Measurements from ENCODE around the gene C16orf86. TPM values are rescaled to one million over a fixed set of nuclear protein-coding genes. Genes with fewer than 3 reads are reported as not detected.

Gene C16orf86
- total RNA-seq, 1 experiment from 2014 or later: 0.79 TPM

GRCh38 chr16:67707790-67708189, 41.2 kb downstream of the C16orf86 start:
- Histone ChIP-seq H3K9me3 (ENCODE audit: control insufficient read depth in 1 of 2, insufficient read depth in 1 of 2, low read depth in 1 of 2, low read length in 2 of 2) (no peaks in the 10 kb centered on the region), H4K20me1 (ENCODE audit: insufficient read depth) (0 out of 2 replicates have a peak, but pooled peaks cover 3% of the 10 kb centered on the region), H3K79me2 (ENCODE audit: insufficient read depth, low read length) (peaks cover 61% of the 10 kb centered on the region), H3K4me1 (ENCODE audit: control insufficient read depth in 1 of 2, insufficient read depth in 2 of 2, low read length in 2 of 2) (no peaks in the 10 kb centered on the region), H3K9me2 (ENCODE audit: insufficient read depth) (no peaks in the 10 kb centered on the region), H3K27me3 (ENCODE audit: insufficient read depth, low read length) (no peaks in the 10 kb centered on the region), H3K27ac (ENCODE audit: low read depth, low read length) (no peak overlapping the region), H2AFZ (ENCODE audit: low read depth, low read length, poor library complexity, severe bottlenecking) (no peak overlapping the region), H3K36me3 (ENCODE audit: control insufficient read depth in 1 of 2, insufficient read depth in 2 of 2, low read length in 2 of 2) (no peaks in the 10 kb centered on the region), H3K9ac (ENCODE audit: low read length) (no peak overlapping the region), H3K4me2 (ENCODE audit: low read length) (no peak overlapping the region), H3K4me3 (replicated peaks in 1 of 2; ENCODE audit: low read depth in 1 of 2, low read length in 2 of 2) (no peak overlapping the region)
- ChIA-PET POLR2A (no interaction called here), RAD21 (ENCODE audit: low non-redundant PET in 1 of 2, low total read pairs in 2 of 2, uncharacterized antibody in 2 of 2, unreplicated experiment in 2 of 2) (no interaction called here), CTCF (no interaction called here)
- ATAC-seq (no peak), DNase-seq (ENCODE audit: low read depth, low spot score) (no peak)
- no TSS peak for BruUV-seq (replicated peaks)
- intact Hi-C loops (cut with micrococcal nuclease): no loop called here
- TF ChIP-seq POLR2A (IDR thresholded peaks at IDR 0.05; ENCODE audit: borderline replicate concordance, extremely low read depth, insufficient read depth, insufficient read length): no peak
- no peak for TF ChIP-seq ZNF274 (IDR thresholded peaks at IDR 0.05; ENCODE audit: low read depth, low read length)

GRCh38 chr16:67708368-67708771, 41.8 kb downstream of the C16orf86 start:
- no peak overlapping the region for H3K9ac ChIP-seq (ENCODE audit: low read length)
- no TSS peak for BruUV-seq (replicated peaks)
- intact Hi-C loops (cut with micrococcal nuclease): no loop called here
- TF ChIP-seq ZFX (IDR thresholded peaks at IDR 0.05) (no peak), EGR1 (IDR thresholded peaks at IDR 0.05; ENCODE audit: low read depth) (no peak), SRF (IDR thresholded peaks at IDR 0.05; ENCODE audit: low read depth) (no peak), POLR2A (IDR thresholded peaks at IDR 0.05; ENCODE audit: borderline replicate concordance, extremely low read depth, insufficient read depth, insufficient read length) (no peak), EZH2phosphoT487 (IDR thresholded peaks at IDR 0.05; ENCODE audit: borderline replicate concordance) (no peak), FOSL1 (IDR thresholded peaks at IDR 0.05; ENCODE audit: low read depth) (no peak)
- H3K36me3 ChIP-seq (ENCODE audit: control insufficient read depth in 1 of 2, insufficient read depth in 2 of 2, low read length in 2 of 2): no peaks in the 10 kb centered on the region
- H3K4me3 ChIP-seq (replicated peaks in 1 of 2; ENCODE audit: low read depth in 1 of 2, low read length in 2 of 2): no peak overlapping the region
- CTCF ChIA-PET: interaction anchor here (0.6 kb wide), 1 partner anchor 157 kb away, joined by 3 read pairs; no protein-coding TSS in a partner anchor
- H3K9me2 ChIP-seq (ENCODE audit: insufficient read depth): no peaks in the 10 kb centered on the region
- no peaks in the 10 kb centered on the region for H3K4me1 ChIP-seq (ENCODE audit: control insufficient read depth in 1 of 2, insufficient read depth in 2 of 2, low read length in 2 of 2)
- no peak overlapping the region for H3K27ac ChIP-seq (ENCODE audit: low read depth, low read length)
- RAD21 ChIA-PET (ENCODE audit: low non-redundant PET in 1 of 2, low total read pairs in 2 of 2, uncharacterized antibody in 2 of 2, unreplicated experiment in 2 of 2): no interaction called here
- H4K20me1 ChIP-seq (ENCODE audit: insufficient read depth): 0 out of 2 replicates have a peak, but pooled peaks cover 3% of the 10 kb centered on the region
- H3K4me2 ChIP-seq (ENCODE audit: low read length): no peak overlapping the region
- H3K79me2 ChIP-seq (ENCODE audit: insufficient read depth, low read length): peaks cover 62% of the 10 kb centered on the region
- POLR2A ChIA-PET: no interaction called here
- H3K27me3 ChIP-seq (ENCODE audit: insufficient read depth, low read length): no peaks in the 10 kb centered on the region
- no peak for DNase-seq (ENCODE audit: low read depth, low spot score)
- no peak for ATAC-seq
- H2AFZ ChIP-seq (ENCODE audit: low read depth, low read length, poor library complexity, severe bottlenecking): no peak overlapping the region
- H3K9me3 ChIP-seq (ENCODE audit: control insufficient read depth in 1 of 2, insufficient read depth in 1 of 2, low read depth in 1 of 2, low read length in 2 of 2): no peaks in the 10 kb centered on the region

All from HCT116 (cell line).